ENCODE measurements around the gene KCNT2.

Gene KCNT2

GRCh38 chr1:196183941-196184340 is 424.3 kb downstream of the KCNT2 start:
- Histone ChIP-seq H3K36me3 (ENCODE audit: control insufficient read depth, insufficient read depth, low read length) (no peaks in the 10 kb centered on the region), H3K27me3 (replicated peaks; ENCODE audit: control insufficient read depth, insufficient read depth, low read length) (no peaks in the 10 kb centered on the region), H3K4me3 (replicated peaks; ENCODE audit: low read depth, low read length) (no peak overlapping the region)
- TF ChIP-seq CTCF (IDR thresholded peaks at IDR 0.05; ENCODE audit: insufficient read depth, low read length, poor library complexity, severe bottlenecking): no peak
- DNase-seq (ENCODE audit: extremely low read depth, insufficient read length): no peak

- Histone ChIP-seq H3K4me3 (replicated peaks; ENCODE audit: low read depth, low read length) (no peak overlapping the region), H3K27me3 (replicated peaks; ENCODE audit: control insufficient read depth, insufficient read depth, low read length) (no peaks in the 10 kb centered on the region), H3K36me3 (ENCODE audit: control insufficient read depth, insufficient read depth, low read length) (no peaks in the 10 kb centered on the region)
- no peak for DNase-seq (ENCODE audit: extremely low read depth, insufficient read length)
- TF ChIP-seq CTCF (IDR thresholded peaks at IDR 0.05; ENCODE audit: insufficient read depth, low read length, poor library complexity, severe bottlenecking): no peak
Measured at GRCh38 chr1:196181594-196181878, 426.7 kb downstream of the KCNT2 start.

- H3K27me3 ChIP-seq (replicated peaks; ENCODE audit: control insufficient read depth, insufficient read depth, low read length): no peaks in the 10 kb centered on the region
- no peak for DNase-seq (ENCODE audit: extremely low read depth, insufficient read length)
- no peak overlapping the region for H3K4me3 ChIP-seq (replicated peaks; ENCODE audit: low read depth, low read length)
- H3K36me3 ChIP-seq (ENCODE audit: control insufficient read depth, insufficient read depth, low read length): no peaks in the 10 kb centered on the region
- TF ChIP-seq CTCF (IDR thresholded peaks at IDR 0.05; ENCODE audit: insufficient read depth, low read length, poor library complexity, severe bottlenecking): no peak
Measured at GRCh38 chr1:196180847-196181593, 427.2 kb downstream of the KCNT2 start.

- no peak for TF ChIP-seq CTCF (IDR thresholded peaks at IDR 0.05; ENCODE audit: insufficient read depth, low read length, poor library complexity, severe bottlenecking)
- DNase-seq (ENCODE audit: extremely low read depth, insufficient read length): no peak
Measured at GRCh38 chr1:196178083-196178635, 430.1 kb downstream of the KCNT2 start.

More at GRCh38 chr1:196178083-196178635, 430.1 kb downstream of the KCNT2 start:
- Histone ChIP-seq H3K36me3 (ENCODE audit: control insufficient read depth, insufficient read depth, low read length) (no peaks in the 10 kb centered on the region), H3K4me3 (replicated peaks; ENCODE audit: low read depth, low read length) (no peak overlapping the region), H3K27me3 (replicated peaks; ENCODE audit: control insufficient read depth, insufficient read depth, low read length) (no peaks in the 10 kb centered on the region)

Data from GM06990 (cell line).